Heart right ventricle (tissue), 16 donors: Measurements from ENCODE around the gene GPR139. TPM values are rescaled to one million over a fixed set of nuclear protein-coding genes. Genes with fewer than 3 reads are reported as not detected.

Experiments used
- ATAC-seq, 8 donors: fragments of 200-7000 bp; cut with Tn5 transposase; one replicate each; pipeline ENCODE4 v1.9.1; 2020; ENCODE audit warnings: mild to moderate bottlenecking in 8 of 8, moderate library complexity in 8 of 8, moderate number of reproducible peaks in 1 of 8
- DNase-seq, 2 donors: peaks; one replicate each; pipeline ENCODE4 v3.0.0-alpha.2; 2020
- H3K27ac ChIP-seq, 10 donors: fragments of 200-600 bp; sonication (generic) in 2 of 10; one replicate each; pipeline versions ENCODE4 v1.5.0 to v1.8.0; 2020 to 2022; ENCODE audit warnings: mild to moderate bottlenecking in 3 of 10
- H3K27me3 ChIP-seq, 7 donors: fragments of 200-600 bp; one replicate each; pipeline ENCODE4 v1.8.0; 2021 to 2022; ENCODE audit warnings: mild to moderate bottlenecking in 2 of 7
- H3K36me3 ChIP-seq, 9 donors: fragments of 200-600 bp; sonication (generic) in 1 of 9; one replicate each; pipeline versions ENCODE4 v1.5.0 to v1.8.0; 2020 to 2022; ENCODE audit warnings: mild to moderate bottlenecking in 2 of 9
- H3K4me1 ChIP-seq, 9 donors: fragments of 200-600 bp; sonication (generic) in 1 of 9; one replicate each; pipeline versions ENCODE4 v1.5.0 to v1.8.0; 2020 to 2022; ENCODE audit warnings: mild to moderate bottlenecking in 4 of 9
- H3K4me3 ChIP-seq, 10 donors: fragments of 200-600 bp; sonication (generic) in 2 of 10; one replicate each; pipeline versions ENCODE4 v1.5.0 to v1.8.0; 2020 to 2022; ENCODE audit warnings: mild to moderate bottlenecking in 7 of 10, moderate library complexity in 2 of 10
- H3K9me3 ChIP-seq, 11 donors: fragments of 200-600 bp in 10 of 11; sonication (generic) in 2 of 11; one replicate each; pipeline versions ENCODE4 v1.5.0 to v1.8.0; 2013 to 2022; ENCODE audit warnings: mild to moderate bottlenecking in 2 of 11, control low read depth in 1 of 11, moderate library complexity in 1 of 11
- CTCF ChIP-seq, 9 donors: fragments of 200-600 bp; sonication (generic) in 2 of 9; IDR thresholded peaks; one replicate each; pipeline versions ENCODE4 v1.5.0 to v1.8.0; 2021 to 2022; ENCODE audit warnings: antibody characterized with exemption in 9 of 9, mild to moderate bottlenecking in 5 of 9, moderate library complexity in 1 of 9
- WGBS, 2 donors: extraction: QIAGEN DNeasy Blood & Tissue Kit; methylation state at CpG; one replicate each; pipeline ENCODE4 v1.1.7; 2013; ENCODE audit warnings: inconsistent platforms in 1 of 2; 5-methylcytosine and 5-hydroxymethylcytosine counted together
- intact Hi-C, 10 donors: fragments of 100-400 bp; cut with DNase I; formaldehyde crosslinking; loops; one replicate each; pipeline versions ENCODE4 v1.11.1 to v1.14.2; 2022
- polyA plus RNA-seq, 2 donors: library from polyadenylated mRNA; stranded (reverse); fragments of 200-250 nt; gene quantifications; one replicate each; pipeline ENCODE4 v1.2.3, GENCODE V29; 2013
- total RNA-seq, 10 donors: library from RNA; stranded (reverse); fragmentation: NEBNext Ultra II Directional in 3 of 10; extraction: Animal tissue kit (Norgen Biotek cat#: 25700) in 3 of 10; gene quantifications; one replicate each; pipeline versions ENCODE4 v1.2.1 to v1.2.4, GENCODE V29; 2021 to 2023
- donor health status: Arrhythmogenic right ventricular cardiomyopathy.
- donor health status: ischemic (EF 13 %, LVEDD 7.1; RV severe dilation, severe dysfunction).
- donor health status: healthy with polysubstance abuse.
- donor health status: DM: no; HTN: yes; CAD: no.
- donor health status: DM: no; HTN: no; CAD: no.
- donor health status: ischemic (EF 25% LVEDD 6.9; RV normal size, moderate dysfunction).
- donor health status: ischemic (EF 25% LVEDD 5.7; RV mildly dilated, moderate dysfunction).
- donor health status: healthy.
- donor health status: DM: yes; HTN: yes; CAD: no.
- donor health status: Ischemic cardiomyopathy.
- donor health status: ischemic (EF 35%, LVEDD 5.7; RV mildly dilated, moderate dysfunction).
- donor health status: nonischemic (EF 11% LVEDD 7.7; RV severe dilation, severe dysfunction).
- donor health status: DM: yes; HTN: yes; CAD: no.
- donor health status: PGD.
- donor health status: ischemic (EF 29% LVEDD 5.4; RV normal size, mild dysfunction).
- donor health status: nonischemic (EF 23%, LVEDD 6.1; RV moderate dilation, normal function).

Gene GPR139
- total and polyA plus RNA-seq, 12 donors: not detected

GRCh38 chr16:20079106-20079505 lies 5.4 kb upstream of the GPR139 start:
- intact Hi-C loops: loop anchor here in 1 of 10 donors (10.0 kb wide), 1 partner anchor 64 kb away; no protein-coding TSS in a partner anchor
- H3K27me3 ChIP-seq: peaks cover 0 to 82% (median 20%) of the 10 kb centered on the region in 7 donors
- WGBS, 2 donors: 74 to 76% methylated on average over 4 of the region's 4 CpGs
- ATAC-seq (no peak), DNase-seq (no peak)
- H3K9me3 ChIP-seq: no peaks in the 10 kb centered on the region
- H3K36me3 ChIP-seq: no peaks in the 10 kb centered on the region
- no peak overlapping the region for H3K4me3 ChIP-seq
- no peak for TF ChIP-seq CTCF (IDR thresholded peaks at IDR 0.05)
- H3K4me1 ChIP-seq: no peaks in the 10 kb centered on the region
- H3K27ac ChIP-seq: no peak overlapping the region

DNA sequence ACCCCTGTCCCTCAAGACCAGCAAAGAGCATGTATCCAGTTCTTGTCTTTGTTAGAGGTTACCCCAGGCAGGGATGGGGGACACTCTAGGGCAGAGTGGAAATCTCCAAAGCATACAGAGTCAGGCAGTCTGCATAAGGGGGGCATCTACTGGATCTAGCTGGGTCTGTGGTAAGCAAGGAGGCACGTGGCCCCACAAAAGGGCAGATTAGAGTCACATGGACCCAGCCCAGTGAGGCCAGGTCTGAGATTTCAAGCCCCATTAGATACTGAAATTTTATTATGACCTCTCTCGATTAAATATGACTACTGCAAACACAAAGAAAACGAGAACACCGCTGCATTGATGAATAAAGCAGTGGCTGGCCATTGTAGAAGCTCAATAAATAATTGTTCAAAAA lies 1.6 kb upstream of the GPR139 start:
- WGBS, 2 donors: 58 to 67% methylated on average over 4 of the region's 4 CpGs

GRCh38 chr16:20074099-20074991 lies 655 bp upstream of the GPR139 start:
- no peaks in the 10 kb centered on the region for H3K36me3 ChIP-seq
- ATAC-seq: no peak
- 9 to 10% methylated on average over 34 of the region's 34 CpGs for WGBS, 2 donors
- no peak for DNase-seq
- peaks cover 4 to 87% (median 54%) of the 10 kb centered on the region in 7 donors for H3K27me3 ChIP-seq
- H3K4me3 ChIP-seq: no peak overlapping the region
- H3K9me3 ChIP-seq: peaks cover 0 to under 1% (median 0%) of the 10 kb centered on the region in 11 donors
- no peak for TF ChIP-seq CTCF (IDR thresholded peaks at IDR 0.05)
- H3K27ac ChIP-seq: no peak overlapping the region
- intact Hi-C loops: loop anchor here in 1 of 10 donors (10.0 kb wide), 1 partner anchor 60 kb away; no protein-coding TSS in a partner anchor
- peaks cover 0 to 6% (median 0%) of the 10 kb centered on the region in 9 donors for H3K4me1 ChIP-seq

More for the DNA sequence above, 1.6 kb upstream of the GPR139 start:
- Histone ChIP-seq H3K27ac (no peak overlapping the region), H3K4me1 (peaks cover 0 to 6% (median 0%) of the 10 kb centered on the region in 9 donors), H3K9me3 (no peaks in the 10 kb centered on the region), H3K27me3 (peaks cover 4 to 85% (median 54%) of the 10 kb centered on the region in 7 donors), H3K4me3 (no peak overlapping the region), H3K36me3 (no peaks in the 10 kb centered on the region)
- TF ChIP-seq CTCF (IDR thresholded peaks at IDR 0.05): no peak
- ATAC-seq (no peak), DNase-seq (no peak)
- intact Hi-C loops: loop anchor here in 1 of 10 donors (10.0 kb wide), 1 partner anchor 60 kb away; no protein-coding TSS in a partner anchor

- ATAC-seq: no peak
- Histone ChIP-seq H3K36me3 (no peaks in the 10 kb centered on the region), H3K4me1 (peaks cover 0 to 6% (median 0%) of the 10 kb centered on the region in 9 donors), H3K9me3 (peaks cover 0 to 16% (median 0%) of the 10 kb centered on the region in 11 donors), H3K27me3 (peaks cover 4 to 81% (median 56%) of the 10 kb centered on the region in 7 donors), H3K4me3 (no peak overlapping the region), H3K27ac (no peak overlapping the region)
- intact Hi-C loops: loop anchor here in 1 of 10 donors (10.0 kb wide), 1 partner anchor 58 kb away; no protein-coding TSS in a partner anchor
- TF ChIP-seq CTCF (IDR thresholded peaks at IDR 0.05): no peak
- WGBS, 2 donors: 12% methylated on average over 11 of the region's 11 CpGs
- no peak for DNase-seq
Measured at GRCh38 chr16:20072874-20073202, 852 bp downstream of the GPR139 start.
